Measurements from ENCODE around the gene ANGPTL2. TPM values are rescaled to one million over a fixed set of nuclear protein-coding genes. Genes with fewer than 3 reads are reported as not detected.

The ANGPTL2 gene
- total and polyA plus RNA-seq, 12 donors, result 16.2 to 73.5 (median 42.9) TPM

DNA sequence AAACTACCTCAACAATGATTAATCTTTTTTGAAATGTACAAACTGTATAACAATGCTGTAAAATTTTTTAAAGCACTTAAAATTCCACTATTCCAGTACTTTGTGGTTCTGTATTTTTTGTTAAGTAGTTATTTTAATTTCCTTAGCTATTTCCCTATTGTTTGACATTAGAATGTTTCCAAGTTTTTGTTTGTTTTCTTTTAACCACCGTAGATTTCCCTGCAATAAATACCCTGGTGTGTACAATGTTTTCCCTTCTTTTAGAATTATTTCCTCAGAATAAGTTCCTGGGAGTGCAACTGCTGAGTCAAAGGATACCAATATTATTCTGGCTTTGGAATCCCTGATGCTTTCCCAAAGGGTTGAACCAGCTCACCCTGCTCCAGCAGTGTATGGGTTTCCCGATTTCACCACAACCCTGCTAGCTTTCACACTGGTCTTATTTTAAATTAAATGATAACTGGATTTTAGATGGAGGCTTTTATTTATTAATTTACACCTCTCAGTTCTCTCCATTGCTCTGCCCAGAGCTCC, 20.6 kb upstream of the ANGPTL2 start:
- no peak for DNase-seq
- H3K4me1 ChIP-seq, result peaks cover 0 to 46% (median 15%) of the 10 kb centered on the region in 9 donors
- no peaks in the 10 kb centered on the region for H3K9me3 ChIP-seq
- intact Hi-C loops (cut with DNase I), result no loop called here
- TF ChIP-seq CTCF (IDR thresholded peaks at IDR 0.05), result no peak
- WGBS, 2 donors, result 77 to 85% methylated on average over 2 of the region's 2 CpGs
- no peak overlapping the region for H3K4me3 ChIP-seq
- H3K27me3 ChIP-seq, result no peaks in the 10 kb centered on the region
- no peak for ATAC-seq
- peak overlapping the region in 1 of 10 donors; percentile 13 for H3K27ac ChIP-seq
- H3K36me3 ChIP-seq, result no peaks in the 10 kb centered on the region

GRCh38 chr9:127142291-127142690, 19.9 kb upstream of the ANGPTL2 start:
- intact Hi-C loops (cut with DNase I), result no loop called here
- Histone ChIP-seq H3K4me3 (no peak overlapping the region), H3K27ac (no peak overlapping the region), H3K36me3 (no peaks in the 10 kb centered on the region), H3K9me3 (no peaks in the 10 kb centered on the region), H3K27me3 (no peaks in the 10 kb centered on the region), H3K4me1 (peaks cover 0 to 41% (median 14%) of the 10 kb centered on the region in 9 donors)
- DNase-seq (no peak), ATAC-seq (no peak)
- TF ChIP-seq CTCF (IDR thresholded peaks at IDR 0.05), result no peak
- 96 to 99% methylated on average over 3 of the region's 3 CpGs for WGBS, 2 donors

DNA sequence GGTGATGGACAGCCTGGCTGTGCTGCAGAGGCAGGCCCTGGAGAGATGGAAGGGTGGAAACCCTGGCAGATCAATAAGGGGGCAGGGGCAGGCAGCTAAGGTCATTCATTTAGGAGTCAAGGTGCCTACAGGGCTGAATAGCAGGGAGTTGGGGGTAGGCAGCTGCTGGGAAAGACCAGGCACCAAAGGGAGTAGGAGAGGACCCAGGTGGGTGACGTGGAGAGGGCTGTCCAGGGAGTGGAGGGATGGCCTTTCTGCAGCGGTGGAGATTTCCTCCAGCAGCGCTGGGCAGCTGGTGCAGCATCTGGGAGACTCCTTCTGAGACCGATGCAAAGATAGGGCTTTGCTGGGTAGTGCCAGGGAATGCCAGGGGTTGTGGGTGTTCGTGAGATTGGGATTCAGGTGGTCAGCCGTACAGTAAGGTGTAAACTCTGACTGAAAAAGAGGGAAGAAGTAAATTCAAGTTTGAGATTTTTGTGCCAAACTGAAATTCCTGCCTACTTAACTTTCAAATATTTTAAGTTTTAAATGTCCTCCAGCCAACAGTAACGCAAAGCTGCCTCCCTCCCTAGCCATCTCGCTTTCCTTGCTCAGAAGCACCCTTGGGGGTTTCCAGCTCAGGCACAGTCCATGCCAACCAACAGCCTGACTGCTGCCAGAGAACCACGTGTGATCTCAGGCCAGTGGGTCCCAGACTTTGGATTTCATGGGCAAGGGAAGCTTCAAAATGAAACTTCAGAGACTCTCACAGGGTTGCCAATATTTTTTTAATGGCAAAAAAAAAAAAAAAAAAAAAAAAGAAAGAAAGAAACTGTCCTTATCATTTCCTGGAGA, 18.6 kb upstream of the ANGPTL2 start:
- H3K36me3 ChIP-seq, result no peaks in the 10 kb centered on the region
- H3K4me3 ChIP-seq, result no peak overlapping the region
- WGBS, 2 donors, result 72 to 74% methylated on average over 9 of the region's 9 CpGs
- peaks cover 0 to 38% (median 11%) of the 10 kb centered on the region in 9 donors for H3K4me1 ChIP-seq
- no peak for DNase-seq
- H3K27ac ChIP-seq, result no peak overlapping the region
- no peak for TF ChIP-seq CTCF (IDR thresholded peaks at IDR 0.05)
- H3K9me3 ChIP-seq, result no peaks in the 10 kb centered on the region
- intact Hi-C loops (cut with DNase I), result no loop called here
- ATAC-seq, result peak in 2 of 8 donors; percentile 21 to 34
- H3K27me3 ChIP-seq, result no peaks in the 10 kb centered on the region

GRCh38 chr9:127140181-127140580, 17.7 kb upstream of the ANGPTL2 start:
- no peaks in the 10 kb centered on the region for H3K27me3 ChIP-seq
- ATAC-seq, result no peak
- no peaks in the 10 kb centered on the region for H3K36me3 ChIP-seq
- no peak overlapping the region for H3K27ac ChIP-seq
- WGBS, 2 donors, result 95 to 96% methylated on average over 6 of the region's 6 CpGs
- H3K9me3 ChIP-seq, result no peaks in the 10 kb centered on the region
- peaks cover 0 to 47% (median 16%) of the 10 kb centered on the region in 9 donors for H3K4me1 ChIP-seq
- no peak for TF ChIP-seq CTCF (IDR thresholded peaks at IDR 0.05)
- no peak overlapping the region for H3K4me3 ChIP-seq
- DNase-seq, result no peak
- intact Hi-C loops (cut with DNase I), result no loop called here

All from heart right ventricle (tissue), 16 donors.